Activated CD8-positive, alpha-beta T cell treated with anti-CD3 and anti-CD28 coated beads, Interleukin-2, amount 10 ng/mL, durations not matched to agents 7 days and 5 days (primary cell): Measurements from ENCODE around the gene SHISA8. TPM values are rescaled to one million over a fixed set of nuclear protein-coding genes. Genes with fewer than 3 reads are reported as not detected.

Source experiments
- ATAC-seq: fragments of 150-1000 bp; cut with Tn5 transposase; one replicate; pipeline ENCODE4 v1.10.0; 2021; ENCODE audit warnings: moderate library complexity
- CTCF ChIA-PET: fragments of 350-600 bp; sonication (Branson Sonifier 250); formaldehyde crosslinking; loops from one replicate; lab custom pipeline; 2021; ENCODE audit warnings: antibody characterized with exemption; lab: Charles Lee
- POLR2A ChIA-PET: fragments of 350-600 bp; sonication (Branson Sonifier 250); formaldehyde crosslinking; loops from one replicate; lab custom pipeline; 2021; ENCODE audit warnings: antibody characterized with exemption; lab: Charles Lee
- DNase-seq: peaks from one replicate; pipeline ENCODE4 v3.0.0-alpha.2; 2020
- H3K27ac Mint-ChIP-seq: one replicate; pipeline ENCODE4 v1.8.0; 2021; ENCODE audit warnings: mild to moderate bottlenecking, mixed read lengths
- H3K27me3 Mint-ChIP-seq: one replicate; pipeline ENCODE4 v1.8.0; 2021; ENCODE audit warnings: low read depth, mixed read lengths
- H3K36me3 Mint-ChIP-seq: one replicate; pipeline ENCODE4 v1.8.0; 2021; ENCODE audit warnings: low read depth, mixed read lengths
- H3K4me1 Mint-ChIP-seq: one replicate; pipeline ENCODE4 v1.8.0; 2021; ENCODE audit warnings: low read depth, mixed read lengths
- H3K4me3 Mint-ChIP-seq: one replicate; pipeline ENCODE4 v1.8.0; 2021; ENCODE audit warnings: mild to moderate bottlenecking, mixed read lengths
- H3K9me3 Mint-ChIP-seq: one replicate; pipeline ENCODE4 v1.8.0; 2022; ENCODE audit warnings: mixed read lengths; ENCODE audit not compliant: insufficient read depth
- total RNA-seq, 2 experiments: library from RNA; stranded (reverse); gene quantifications; one replicate each; pipeline ENCODE4 v1.2.3, GENCODE V29; 2021

SHISA8 gene
- total RNA-seq, 2 experiments from 2014 or later, result not detected

- peak within 1 kb of the TSS; percentile 95 for H3K27ac Mint-ChIP-seq
- ATAC-seq (peak; percentile 98), DNase-seq (peak; percentile 96)
- CTCF ChIA-PET, result interaction anchor here (0.7 to 2.1 kb wide), 15 partner anchors 9 to 497 kb away, joined by 3 to 16 read pairs (median 4); partner anchors contain the start of genes SREBF2 and TNFRSF13C
- H3K4me3 Mint-ChIP-seq, result peak within 1 kb of the TSS; percentile 81
- POLR2A ChIA-PET, result interaction anchor here (0.5 to 2.7 kb wide), 20 partner anchors 10 to 667 kb away, joined by 3 to 13 read pairs (median 3); partner anchors contain the start of genes CCDC134, DESI1, NDUFA6 and RANGAP1
- peaks cover 33% of the 10 kb centered on the region for H3K36me3 Mint-ChIP-seq
- no peaks in the 10 kb centered on the region for H3K9me3 Mint-ChIP-seq
- peaks cover 41% of the 10 kb centered on the region for H3K4me1 Mint-ChIP-seq
- H3K27me3 Mint-ChIP-seq, result no peaks in the 10 kb centered on the region
These were observed 32.0 kb upstream of the SHISA8 start, which contains the start of gene CENPM for GRCh38 chr22:41946629-41947423. CENPM (minus strand) TSS chr22:41947152; CDS start chr22:41947076, 76 bp downstream.

DNA sequence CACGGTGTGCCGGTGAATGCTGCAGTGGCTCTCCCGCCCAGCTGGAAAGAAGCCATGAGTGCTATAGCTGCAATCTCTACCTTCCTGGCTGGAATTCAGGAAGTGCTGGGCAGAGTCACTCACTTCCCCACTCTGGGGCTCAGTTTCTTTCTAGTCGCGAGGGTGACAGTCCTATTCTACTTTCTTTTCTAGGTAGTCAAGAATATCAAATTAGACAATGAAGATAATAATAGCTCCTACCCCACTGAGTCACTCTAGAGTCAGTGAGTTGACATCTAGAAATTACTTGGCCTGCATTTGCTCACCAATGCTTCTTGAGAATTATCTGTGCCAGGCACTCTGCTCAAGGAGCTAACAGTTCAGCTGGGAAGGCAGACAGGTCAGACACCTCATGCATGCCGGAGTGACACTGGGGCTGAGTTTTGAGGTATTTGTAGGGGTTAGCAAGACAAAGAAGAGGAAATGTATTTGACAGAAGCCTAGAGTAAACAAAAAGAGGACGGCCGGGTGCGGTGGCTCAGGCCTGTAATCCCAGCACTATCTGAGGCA is 28.9 kb upstream of the SHISA8 start:
- H3K27ac Mint-ChIP-seq, result peak overlapping the region; percentile 74
- peaks cover 57% of the 10 kb centered on the region for H3K36me3 Mint-ChIP-seq

DNA sequence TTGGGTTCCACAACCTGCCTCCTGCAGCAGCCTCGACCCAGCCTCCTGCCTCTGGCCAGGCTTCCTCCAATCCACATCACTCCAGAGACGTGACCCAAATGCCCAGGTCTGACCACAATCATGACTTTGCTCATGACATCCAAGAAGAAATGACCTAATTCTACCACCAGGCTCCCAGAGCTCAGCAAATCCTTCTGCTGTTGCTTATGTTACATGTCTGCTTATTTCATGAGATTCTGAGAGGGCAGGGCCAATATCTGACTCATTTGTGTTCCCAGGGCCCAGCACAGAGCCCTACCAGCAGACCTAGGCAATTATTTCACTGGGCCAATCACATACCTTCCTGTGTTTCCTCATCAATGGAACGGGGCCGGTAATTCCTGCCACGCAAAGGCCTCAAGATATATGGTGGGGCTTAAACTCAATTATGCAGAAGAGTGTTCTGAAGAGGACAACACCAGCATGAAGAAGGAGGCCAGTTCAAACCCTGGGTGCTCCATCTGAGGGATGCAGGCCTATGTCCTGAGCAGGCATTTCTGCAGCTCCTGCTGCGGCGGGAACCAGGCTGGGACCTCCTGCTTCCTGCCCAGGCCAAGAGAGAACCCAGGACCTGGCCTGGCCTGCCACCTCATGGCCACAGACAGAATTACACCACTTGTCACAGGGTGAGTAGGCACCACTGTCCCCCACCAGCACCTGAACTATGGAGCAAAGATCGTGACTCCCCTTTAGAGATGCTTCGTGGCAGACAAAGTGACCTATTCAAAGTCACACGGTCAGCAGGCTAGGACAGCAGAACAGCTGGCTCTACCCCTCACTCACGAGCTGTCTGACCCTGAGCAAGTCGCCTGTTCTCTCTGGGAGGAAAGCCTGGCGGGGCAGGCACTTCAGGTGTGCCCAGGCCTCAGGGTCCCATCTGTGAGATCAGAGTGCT is 26.2 kb upstream of the SHISA8 start:
- peak; percentile 90 for DNase-seq
- Mint-ChIP-seq H3K4me1 (peaks cover 58% of the 10 kb centered on the region), H3K4me3 (peak overlapping the region; percentile 27), H3K27me3 (no peaks in the 10 kb centered on the region), H3K36me3 (peaks cover 71% of the 10 kb centered on the region), H3K9me3 (no peaks in the 10 kb centered on the region), H3K27ac (peak overlapping the region; percentile 95)
- ChIA-PET CTCF (interaction anchor here (0.6 to 3.6 kb wide), 45 partner anchors 8 to 504 kb away, joined by 3 to 77 read pairs (median 5); partner anchors contain the start of genes CCDC134, MEI1, NAGA and NDUFA6), POLR2A (interaction anchor here (0.7 to 2.3 kb wide), 18 partner anchors 13 to 674 kb away, joined by 3 to 14 read pairs (median 5); partner anchors contain the start of genes CCDC134, PMM1, POLDIP3 and SNU13)
- peak; percentile 61 for ATAC-seq

More for the DNA sequence above, 28.9 kb upstream of the SHISA8 start:
- peak overlapping the region; percentile 17 for H3K4me3 Mint-ChIP-seq
- DNase-seq (no peak), ATAC-seq (no peak)
- H3K4me1 Mint-ChIP-seq, result peaks cover 68% of the 10 kb centered on the region
- POLR2A ChIA-PET, result interaction anchor here (0.9 to 1.2 kb wide), 3 partner anchors 126 to 254 kb away, joined by 3 read pairs; partner anchors contain the start of gene SMDT1
- CTCF ChIA-PET, result interaction anchor here (0.7 to 3.4 kb wide), 6 partner anchors 20 to 276 kb away, joined by 3 to 28 read pairs (median 5); partner anchors contain the start of gene MEI1
- H3K9me3 Mint-ChIP-seq, result no peaks in the 10 kb centered on the region
- H3K27me3 Mint-ChIP-seq, result no peaks in the 10 kb centered on the region

DNA sequence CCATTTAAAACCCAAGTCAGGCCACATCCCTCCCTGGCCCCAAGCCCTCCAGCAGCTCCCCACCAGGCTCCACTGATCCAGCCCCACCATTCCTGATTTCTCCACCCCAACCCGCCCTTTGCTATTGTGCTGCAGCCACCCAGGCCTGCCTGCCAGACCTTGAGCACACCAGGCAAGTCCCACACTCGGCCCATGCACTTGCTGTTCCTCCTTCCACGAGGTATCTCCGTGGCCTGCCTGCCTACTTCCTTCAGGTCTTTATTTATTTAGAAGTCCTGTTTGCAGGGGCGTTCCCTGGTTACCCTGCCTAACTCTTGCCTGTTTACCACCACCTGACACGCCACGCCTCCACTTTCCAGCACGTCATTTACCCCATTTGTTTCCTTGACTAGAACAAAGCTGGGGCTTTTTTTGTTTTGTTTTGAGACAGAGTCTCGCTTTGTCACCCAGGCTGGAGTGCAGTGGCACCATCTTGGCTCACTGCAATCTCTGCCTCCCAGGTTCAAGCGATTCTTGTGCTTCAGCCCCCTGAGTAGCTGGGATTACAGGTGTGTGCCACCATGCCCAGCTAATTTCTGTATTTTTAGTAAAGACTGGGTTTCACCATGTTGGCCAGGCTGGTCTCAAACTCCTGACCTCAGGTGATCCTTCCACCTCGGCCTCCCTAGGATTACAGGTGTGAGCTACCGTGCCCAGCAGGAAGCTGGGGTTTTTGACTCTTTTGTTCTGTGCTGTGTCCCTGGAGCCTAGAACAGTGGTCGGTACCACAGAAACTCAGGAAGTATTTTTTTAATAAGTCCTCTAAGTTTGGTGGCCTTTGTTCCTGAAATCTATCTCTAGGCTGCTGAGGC is 25.3 kb upstream of the SHISA8 start:
- H3K4me1 Mint-ChIP-seq, result peaks cover 53% of the 10 kb centered on the region
- H3K36me3 Mint-ChIP-seq, result peaks cover 69% of the 10 kb centered on the region

DNA sequence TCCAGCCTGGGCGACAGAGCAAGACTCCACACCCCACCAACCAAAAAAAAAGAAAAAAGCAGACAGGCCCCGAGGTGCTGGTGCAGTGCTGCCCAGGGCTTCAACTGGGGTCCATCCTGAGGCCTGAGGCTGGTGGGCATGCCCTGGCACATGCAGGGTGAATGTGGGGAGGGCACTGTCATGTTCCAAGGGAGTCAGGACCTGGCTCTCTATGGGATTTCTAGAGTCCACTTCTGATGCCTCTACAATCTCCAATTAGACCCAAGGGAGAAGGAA is 22.0 kb upstream of the SHISA8 start:
- Mint-ChIP-seq H3K4me3 (no peak overlapping the region), H3K27ac (no peak overlapping the region), H3K27me3 (no peaks in the 10 kb centered on the region), H3K9me3 (no peaks in the 10 kb centered on the region), H3K4me1 (peaks cover 43% of the 10 kb centered on the region), H3K36me3 (peaks cover 49% of the 10 kb centered on the region)
- no peak for ATAC-seq
- no peak for DNase-seq
- CTCF ChIA-PET, result interaction anchor here (1.0 to 5.8 kb wide), 3 partner anchors 10 to 240 kb away, joined by 4 to 33 read pairs (median 5); partner anchors contain the start of genes CENPM and TNFRSF13C
- POLR2A ChIA-PET, result interaction anchor here (0.9 to 1.8 kb wide), 4 partner anchors 8 to 12 kb away, joined by 3 to 6 read pairs (median 5); partner anchors contain the start of gene CENPM

More for the DNA sequence above, 25.3 kb upstream of the SHISA8 start:
- CTCF ChIA-PET, result interaction anchor here (0.9 to 3.6 kb wide), 37 partner anchors 9 to 505 kb away, joined by 3 to 77 read pairs (median 6); partner anchors contain the start of genes CCDC134, MEI1, NAGA and NDUFA6
- POLR2A ChIA-PET, result interaction anchor here (0.7 to 2.3 kb wide), 19 partner anchors 12 to 674 kb away, joined by 3 to 14 read pairs (median 5); partner anchors contain the start of genes CCDC134, PMM1, POLDIP3 and SNU13
- Mint-ChIP-seq H3K9me3 (no peaks in the 10 kb centered on the region), H3K27ac (peak overlapping the region; percentile 95), H3K4me3 (peak overlapping the region; percentile 27), H3K27me3 (no peaks in the 10 kb centered on the region)
- DNase-seq (peak; percentile 95), ATAC-seq (peak; percentile 84)

- H3K4me1 Mint-ChIP-seq, result peaks cover 30% of the 10 kb centered on the region
- H3K36me3 Mint-ChIP-seq, result peaks cover 36% of the 10 kb centered on the region
- ATAC-seq (no peak), DNase-seq (no peak)
- no peak overlapping the region for H3K27ac Mint-ChIP-seq
- no peak overlapping the region for H3K4me3 Mint-ChIP-seq
- CTCF ChIA-PET, result interaction anchor here (5.8 kb wide), 1 partner anchor 10 kb away, joined by 33 read pairs; the partner anchor contains the start of gene TNFRSF13C
- no peaks in the 10 kb centered on the region for H3K9me3 Mint-ChIP-seq
- POLR2A ChIA-PET, result interaction anchor here (0.6 to 1.1 kb wide), 2 partner anchors 10 to 13 kb away, joined by 3 to 5 read pairs; no protein-coding TSS in a partner anchor
- no peaks in the 10 kb centered on the region for H3K27me3 Mint-ChIP-seq
These were observed 20.6 kb upstream of the SHISA8 start for GRCh38 chr22:41935509-41935908.

GRCh38 chr22:41935015-41935351 is 20.1 kb upstream of the SHISA8 start:
- Mint-ChIP-seq H3K36me3 (peaks cover 34% of the 10 kb centered on the region), H3K27ac (peak overlapping the region; percentile 44), H3K4me3 (no peak overlapping the region), H3K9me3 (no peaks in the 10 kb centered on the region), H3K27me3 (no peaks in the 10 kb centered on the region), H3K4me1 (peaks cover 24% of the 10 kb centered on the region)
- ATAC-seq (no peak), DNase-seq (no peak)
- CTCF ChIA-PET, result interaction anchor here (5.8 kb wide), 1 partner anchor 9 kb away, joined by 33 read pairs; the partner anchor contains the start of gene TNFRSF13C
- POLR2A ChIA-PET, result interaction anchor here (0.6 to 1.6 kb wide), 4 partner anchors 9 to 12 kb away, joined by 3 to 5 read pairs (median 4); partner anchors contain the start of gene CENPM

DNA sequence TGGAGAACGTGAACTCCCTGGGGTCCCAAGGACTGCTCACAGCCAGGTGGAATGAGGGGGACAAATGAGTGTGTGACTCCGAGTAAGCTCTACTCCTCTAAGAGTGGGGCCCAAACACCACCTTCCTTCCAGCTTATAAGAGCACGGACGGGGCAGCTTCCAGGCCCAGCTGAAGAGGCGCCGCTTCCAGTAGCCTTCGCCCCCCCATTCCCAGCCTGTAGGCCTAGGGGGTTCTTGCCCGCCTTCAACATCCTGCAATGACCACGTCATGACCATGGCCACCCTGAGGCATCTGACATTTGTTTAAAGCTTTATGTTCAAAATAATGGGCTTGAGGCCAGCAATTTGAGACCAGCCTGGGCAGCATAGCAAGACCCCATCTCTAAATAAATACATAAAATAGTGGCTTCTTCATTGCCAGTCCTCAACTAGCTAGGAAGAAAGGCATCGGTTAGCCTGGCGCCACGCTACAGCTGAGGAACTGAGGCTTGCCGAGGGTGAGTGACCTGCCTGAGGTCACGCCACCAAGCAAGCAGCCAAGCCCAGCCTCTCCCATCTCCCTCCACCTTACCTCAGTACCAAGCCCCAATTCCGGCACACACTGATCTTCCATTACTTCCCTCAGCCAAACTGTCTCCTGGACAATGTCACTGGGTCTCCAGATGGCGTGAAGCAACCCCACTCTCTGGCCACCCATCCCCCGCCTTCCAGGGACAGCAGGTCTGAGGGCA is 19.6 kb upstream of the SHISA8 start:
- H3K36me3 Mint-ChIP-seq, result peaks cover 29% of the 10 kb centered on the region
- DNase-seq (no peak), ATAC-seq (no peak)
- POLR2A ChIA-PET, result interaction anchor here (0.9 to 1.6 kb wide), 3 partner anchors 8 to 12 kb away, joined by 3 to 4 read pairs (median 3); partner anchors contain the start of gene CENPM
- peak overlapping the region; percentile 44 for H3K27ac Mint-ChIP-seq
- no peaks in the 10 kb centered on the region for H3K27me3 Mint-ChIP-seq
- H3K4me1 Mint-ChIP-seq, result peaks cover 19% of the 10 kb centered on the region
- no peaks in the 10 kb centered on the region for H3K9me3 Mint-ChIP-seq
- CTCF ChIA-PET, result interaction anchor here (5.8 kb wide), 1 partner anchor 9 kb away, joined by 33 read pairs; the partner anchor contains the start of gene TNFRSF13C
- H3K4me3 Mint-ChIP-seq, result no peak overlapping the region

- DNase-seq (no peak), ATAC-seq (peak; percentile 17)
- Mint-ChIP-seq H3K4me1 (peaks cover 14% of the 10 kb centered on the region), H3K27me3 (no peaks in the 10 kb centered on the region), H3K36me3 (peaks cover 22% of the 10 kb centered on the region), H3K27ac (peak overlapping the region; percentile 30), H3K4me3 (no peak overlapping the region), H3K9me3 (no peaks in the 10 kb centered on the region)
- ChIA-PET POLR2A (interaction anchor here (1.6 kb wide), 1 partner anchor 13 kb away, joined by 4 read pairs; the partner anchor contains the start of gene CENPM), CTCF (interaction anchor here (5.8 kb wide), 1 partner anchor 8 kb away, joined by 33 read pairs; the partner anchor contains the start of gene TNFRSF13C)
These were observed 18.7 kb upstream of the SHISA8 start for GRCh38 chr22:41933411-41934177.
